ENCODE measurements around the gene GLRX5.
A peak's percentile ranks its signal among the peaks of the same experiment; 100 is the strongest.

GLRX5 gene

DNA sequence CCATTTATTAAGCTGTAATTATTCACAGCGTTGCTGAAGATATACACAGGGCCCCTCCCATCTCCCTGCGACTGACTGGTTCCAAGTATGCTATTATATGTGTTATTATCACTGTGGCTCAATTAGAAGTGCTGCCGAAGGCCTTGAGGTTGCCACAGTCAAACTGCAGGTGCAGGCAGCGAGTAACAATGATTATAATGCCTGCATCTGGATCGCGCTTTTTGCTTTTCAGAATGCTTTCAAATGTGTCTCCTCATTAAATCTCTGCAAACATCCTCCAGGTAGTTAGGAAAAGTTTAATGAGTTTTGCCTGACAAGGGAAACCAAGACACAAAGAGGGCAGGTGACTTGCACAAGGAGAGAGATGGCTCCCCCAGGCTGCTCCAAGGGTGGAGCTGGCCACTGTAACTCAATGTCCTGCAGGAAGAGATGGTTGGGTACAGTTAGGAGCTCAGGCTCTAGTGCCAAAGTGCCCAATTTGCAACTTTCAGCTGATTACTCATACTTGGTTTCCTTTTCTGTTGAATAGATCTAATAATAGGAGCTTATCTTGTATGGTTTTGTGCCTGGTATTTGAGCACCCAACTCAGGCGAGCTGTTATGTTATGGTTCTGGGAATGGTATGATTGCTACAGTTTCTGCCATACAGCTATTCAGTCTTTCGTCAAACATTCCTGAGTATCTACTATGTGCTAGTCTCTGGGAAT, 16.7 kb upstream of the GLRX5 start:
- no peak for DNase-seq

DNA sequence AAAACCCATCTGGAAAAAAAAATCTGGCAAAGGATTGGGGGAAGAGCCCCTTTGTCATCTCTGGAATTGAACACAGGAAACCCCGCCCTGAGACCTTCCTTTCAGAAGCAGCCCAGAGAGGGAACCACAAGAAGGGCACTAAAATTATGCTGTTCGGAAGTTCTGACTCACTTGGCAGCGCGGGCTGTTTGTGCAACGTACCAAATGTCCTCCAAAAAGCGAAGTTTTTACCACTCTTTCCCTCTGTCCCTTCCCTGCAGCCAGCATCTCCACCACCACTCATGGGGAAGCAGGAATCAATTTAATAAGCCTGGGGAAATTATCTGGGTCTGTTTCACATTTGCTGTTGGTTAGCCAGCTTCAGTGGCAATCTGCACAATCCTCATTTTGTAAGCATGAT, 15.2 kb upstream of the GLRX5 start:
- DNase-seq = no peak

DNA sequence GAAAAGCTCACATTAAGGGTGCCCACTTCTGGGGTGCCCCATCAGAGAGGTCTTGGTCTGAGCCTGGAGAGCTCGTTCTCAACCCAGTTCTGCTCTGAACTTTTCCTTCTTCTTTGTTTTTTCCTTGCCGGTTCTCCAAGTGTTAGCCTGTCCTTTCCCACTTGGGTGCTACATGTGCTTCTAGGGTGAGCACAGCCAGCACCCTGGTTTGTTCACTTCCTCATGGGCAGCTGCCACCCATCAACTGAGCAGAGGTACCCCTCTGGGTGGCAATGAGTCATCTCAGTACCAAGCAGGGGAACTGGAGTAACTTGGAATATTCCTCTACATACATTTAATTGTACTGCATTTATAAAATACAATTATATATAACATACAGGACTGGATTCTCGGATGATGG, 14.5 kb upstream of the GLRX5 start:
- DNase-seq = no peak

DNA sequence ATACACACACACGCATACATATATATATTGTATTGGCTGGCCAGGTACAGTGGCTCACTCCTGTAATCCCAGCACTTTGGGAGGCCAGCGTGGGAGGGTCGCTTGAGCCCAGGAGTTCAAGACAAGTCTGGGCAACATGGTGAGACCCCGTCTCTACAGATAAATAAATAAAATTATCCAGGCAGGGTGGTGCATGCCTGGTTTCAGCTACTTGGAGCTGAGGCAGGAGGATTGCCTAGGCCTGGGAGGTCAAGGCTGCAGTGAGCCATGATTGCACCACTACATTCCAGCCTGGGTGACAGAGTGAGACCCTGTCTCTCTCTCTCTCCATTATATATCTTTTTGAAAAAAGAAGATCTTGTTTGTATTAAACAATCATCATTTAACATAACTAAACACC, 13.8 kb upstream of the GLRX5 start:
- DNase-seq = no peak

- no peak for DNase-seq
Measured at GRCh38 chr14:95522116-95522515, 12.7 kb upstream of the GLRX5 start.

DNA sequence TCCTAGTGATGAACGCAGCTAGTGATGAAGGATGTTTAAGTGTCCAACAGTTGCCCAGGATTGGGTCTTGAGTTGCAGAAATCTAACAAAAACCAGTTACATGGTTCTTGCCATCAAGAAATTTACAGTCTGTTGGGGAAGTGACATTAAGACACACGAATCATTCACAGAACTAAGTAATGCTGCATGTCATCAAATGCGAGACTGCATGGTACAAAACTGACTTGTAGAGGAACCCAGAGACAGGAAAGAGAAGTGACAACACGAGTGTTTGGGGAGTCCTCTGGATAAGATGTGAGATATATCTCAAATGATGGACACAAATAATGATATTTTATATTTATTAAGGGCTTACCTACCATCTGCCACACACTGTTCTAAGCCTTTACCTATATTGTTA, 12.3 kb upstream of the GLRX5 start:
- no peak for DNase-seq

DNA sequence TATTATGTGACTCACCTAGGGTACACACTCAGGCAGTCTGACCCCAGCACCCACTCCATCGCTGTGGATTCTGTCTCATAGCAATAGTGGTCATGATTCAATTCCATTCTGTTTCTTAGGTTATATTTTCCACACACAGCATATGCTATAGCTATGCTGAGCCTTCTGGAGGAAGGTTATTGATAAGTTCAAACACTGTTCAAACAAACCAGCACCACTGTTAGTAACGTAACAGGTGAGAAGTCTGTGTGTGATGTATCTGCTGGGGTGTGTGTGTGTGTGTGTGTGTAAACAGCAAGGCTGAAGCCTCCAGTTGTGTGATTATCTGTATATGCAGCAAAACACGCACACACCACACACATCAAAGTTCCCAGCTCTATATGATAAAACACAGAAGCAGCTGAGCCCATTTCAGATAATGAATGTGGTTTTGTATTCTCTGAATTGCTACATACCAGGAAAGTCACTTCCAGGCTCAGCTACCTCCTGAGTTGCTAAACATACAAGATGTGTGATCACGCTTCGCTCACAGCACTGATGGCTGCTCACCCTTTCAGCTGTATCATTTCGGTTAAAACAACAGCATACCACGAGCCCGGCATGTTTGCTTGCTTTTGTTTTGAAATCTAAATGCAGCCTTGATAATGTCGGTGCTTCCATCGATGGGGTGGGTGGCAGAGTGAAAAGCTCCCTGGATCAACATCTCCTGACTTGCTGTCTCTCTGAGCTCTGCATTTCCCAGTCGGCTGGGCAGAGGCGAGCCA, 11.6 kb upstream of the GLRX5 start:
- DNase-seq = no peak

DNA sequence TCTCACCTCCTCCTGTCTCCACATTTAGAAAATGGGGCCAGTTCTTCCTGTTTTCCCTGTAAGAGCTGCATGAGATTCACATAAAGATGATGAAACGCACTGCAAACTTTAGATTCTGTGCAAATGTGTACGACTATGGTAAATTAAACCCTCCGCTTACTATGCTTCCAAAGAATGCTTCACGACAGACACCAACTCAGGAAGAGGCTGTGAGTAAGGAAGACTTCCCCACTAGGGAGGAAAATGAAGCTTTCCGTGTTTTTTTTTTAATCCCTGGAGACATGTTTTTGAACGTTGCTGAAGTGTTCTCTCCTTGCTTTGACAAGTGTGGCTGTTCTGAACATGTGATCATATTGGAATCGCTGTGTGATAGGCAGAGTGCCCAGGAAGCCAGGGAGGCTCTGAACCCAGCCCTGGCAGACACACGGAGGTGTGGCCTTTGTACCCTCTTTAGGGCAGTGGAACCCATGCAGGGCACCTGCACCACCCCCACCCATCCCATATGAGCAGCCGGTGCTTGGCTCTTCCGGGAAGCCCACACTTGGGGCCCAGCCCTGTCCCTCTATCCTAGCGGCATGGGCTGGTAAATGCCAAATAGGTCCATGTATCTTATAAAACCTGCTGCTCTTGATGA, 10.9 kb upstream of the GLRX5 start:
- no peak for DNase-seq

GRCh38 chr14:95524706-95525512, 9.9 kb upstream of the GLRX5 start:
- DNase-seq = peak in 1 of 2 experiments; percentile 30

GRCh38 chr14:95525999-95526398, 8.9 kb upstream of the GLRX5 start:
- no peak for DNase-seq

DNA sequence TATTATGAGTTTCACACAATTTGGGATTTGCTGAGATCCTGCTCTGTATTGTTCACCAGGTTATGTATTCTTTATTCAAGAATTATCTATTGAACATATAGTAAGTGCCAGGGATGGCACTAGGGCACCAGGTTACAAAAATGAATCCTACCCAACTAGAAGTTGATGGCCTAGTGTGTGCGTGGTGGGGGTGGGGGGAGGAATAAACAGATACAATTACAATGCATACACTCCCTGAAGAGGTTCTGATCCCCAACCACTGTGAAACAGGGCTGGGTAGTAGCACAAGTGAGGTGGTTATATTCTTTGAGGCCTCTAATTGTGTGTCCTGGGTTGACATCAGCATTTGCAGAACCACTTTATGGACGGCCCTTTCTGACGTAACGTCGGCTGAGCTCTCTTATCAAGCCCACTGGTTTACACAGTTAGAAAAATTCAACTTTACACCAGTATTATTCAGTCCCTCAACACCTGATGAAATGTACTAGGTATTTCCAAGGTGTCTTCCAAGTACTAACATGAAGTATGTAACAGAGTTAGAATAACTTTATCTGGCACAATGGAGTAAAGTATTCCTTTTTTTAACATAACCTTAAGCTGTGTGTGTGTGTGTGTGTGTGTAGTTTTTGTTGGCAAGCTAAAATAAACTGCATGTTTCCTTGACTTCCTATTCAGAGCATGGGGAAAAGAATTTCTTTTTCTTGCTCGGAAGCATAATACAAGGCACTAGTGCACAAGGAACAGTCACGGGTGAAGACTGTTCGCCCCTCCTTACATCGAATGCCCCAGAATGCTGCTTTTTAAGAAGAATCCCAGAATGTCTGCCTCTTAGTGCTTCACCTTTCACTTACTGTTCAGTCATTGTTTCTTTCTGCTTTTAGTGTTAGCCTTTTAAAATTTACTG, 8.1 kb upstream of the GLRX5 start:
- no peak for DNase-seq

- DNase-seq = peak in 1 of 2 experiments; percentile 14
Measured at GRCh38 chr14:95527387-95528002, 7.4 kb upstream of the GLRX5 start.

GRCh38 chr14:95529216-95529615, 5.6 kb upstream of the GLRX5 start:
- DNase-seq = no peak

GRCh38 chr14:95530473-95531276, 4.2 kb upstream of the GLRX5 start:
- DNase-seq = no peak

DNA sequence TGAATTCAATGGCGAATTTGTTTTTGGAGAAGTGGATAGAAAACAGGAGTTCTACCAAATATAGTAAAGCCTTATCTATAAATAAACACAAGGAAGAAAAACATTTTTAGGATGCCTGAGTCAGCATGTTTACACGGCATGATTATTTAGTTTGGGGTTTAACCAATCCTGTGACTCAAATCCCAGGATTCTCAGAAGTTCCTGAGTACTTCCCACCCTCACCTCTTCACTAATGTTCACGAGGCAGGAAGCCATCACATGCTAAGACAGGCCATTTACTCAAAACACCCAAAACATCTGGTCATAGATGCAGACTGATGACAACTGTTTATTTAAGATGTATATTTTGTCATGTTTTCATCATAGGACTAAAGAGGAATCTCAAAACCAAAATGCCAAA, 3.4 kb upstream of the GLRX5 start:
- DNase-seq = no peak

GRCh38 chr14:95531969-95532368, 2.9 kb upstream of the GLRX5 start:
- no peak for DNase-seq

DNA sequence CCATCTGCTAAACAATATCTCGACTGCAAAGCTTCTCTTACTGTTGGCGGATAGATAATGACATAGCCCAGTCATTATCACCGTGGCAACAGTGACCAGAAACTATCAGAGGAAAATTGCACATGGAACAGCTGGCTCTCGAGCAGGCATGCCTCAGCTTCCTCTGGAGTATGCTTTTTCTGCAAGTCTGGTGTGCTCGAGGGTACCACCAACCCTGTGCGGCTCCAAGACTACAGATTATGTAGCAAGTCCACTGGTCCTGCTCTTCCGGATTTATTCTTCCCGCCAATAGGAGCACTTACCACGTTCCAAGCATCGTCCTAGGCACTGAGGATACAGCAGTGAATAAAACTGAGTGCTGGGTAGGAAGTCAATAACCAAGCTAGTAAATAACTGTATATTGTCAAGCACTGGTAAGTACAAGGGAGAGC, 1.4 kb upstream of the GLRX5 start:
- peak in 1 of 2 experiments; percentile 57 for DNase-seq

DNA sequence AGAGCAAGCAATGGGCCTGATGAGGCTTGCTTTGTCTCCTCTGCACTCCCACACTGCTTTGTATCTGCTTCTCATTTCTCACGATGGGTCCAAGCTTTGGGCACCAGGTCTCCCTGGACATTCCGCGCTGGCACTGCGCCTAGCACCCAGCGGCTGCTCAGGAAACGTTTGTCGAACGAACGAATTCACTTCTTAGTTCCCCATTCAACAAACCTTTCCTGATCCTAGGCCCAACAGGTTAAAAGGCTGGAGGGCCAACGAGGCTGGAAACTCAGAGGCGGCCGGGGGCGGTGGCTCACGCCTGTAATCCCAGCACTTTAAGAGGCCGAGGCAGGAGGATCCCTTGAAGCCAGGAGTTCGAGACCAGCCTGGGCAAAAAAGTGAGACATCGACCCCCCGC, 1.0 kb upstream of the GLRX5 start:
- no peak for DNase-seq

DNA sequence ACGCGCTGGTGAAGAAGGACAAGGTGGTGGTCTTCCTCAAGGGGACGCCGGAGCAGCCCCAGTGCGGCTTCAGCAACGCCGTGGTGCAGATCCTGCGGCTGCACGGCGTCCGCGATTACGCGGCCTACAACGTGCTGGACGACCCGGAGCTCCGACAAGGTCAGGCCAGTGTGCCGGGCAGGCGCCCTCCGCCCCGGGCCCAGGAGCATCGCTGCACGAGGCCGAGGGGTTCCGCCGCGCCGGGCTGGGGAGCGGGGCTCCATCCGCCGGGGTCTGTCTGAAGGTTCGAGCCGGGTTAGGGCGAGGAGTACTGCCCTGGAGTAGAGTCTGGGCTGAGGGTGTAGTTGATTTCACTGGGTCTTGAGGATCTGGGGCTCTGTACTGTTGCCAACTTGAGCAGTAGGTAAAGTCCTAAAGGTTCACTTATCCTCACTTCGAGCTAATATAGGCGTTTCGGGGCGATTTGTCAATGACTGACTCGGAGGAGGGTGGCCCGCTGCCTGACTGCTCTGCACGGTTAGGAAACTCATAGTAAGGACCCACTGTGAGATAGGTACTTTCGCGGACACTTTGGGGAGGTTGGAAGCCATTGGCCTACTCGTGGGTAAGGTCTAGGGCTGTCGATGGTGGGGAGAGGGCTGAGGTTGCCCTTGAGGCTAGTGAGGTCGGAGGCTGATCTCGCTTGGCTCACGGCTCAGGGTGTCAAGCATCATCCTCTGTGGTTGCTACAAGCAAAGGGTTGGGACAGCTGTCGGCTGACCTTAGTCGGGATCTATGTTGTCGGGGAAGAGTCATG, 574 bp downstream of the GLRX5 start:
- DNase-seq = no peak

GRCh38 chr14:95536036-95536593, 1.3 kb downstream of the GLRX5 start:
- no peak for DNase-seq
